Activated gamma-delta T cell (primary cell): ENCODE results near the gene CMTR2.
A peak's percentile ranks its signal among the peaks of the same experiment; 100 is the strongest.
"Not testable (repeated sequence)": the region's sequence is repeated elsewhere in the genome, so short reads cannot be mapped to it uniquely, and the experiment has no call there.

Experiments
- DNase-seq: peaks from one replicate; lab custom pipeline; 2025; lab: John Stamatoyannopoulos, UW
- total RNA-seq, 2 donors: gene quantifications; one replicate each; lab custom pipeline; 2026; lab: John Stamatoyannopoulos, UW

The CMTR2 gene, protein sequence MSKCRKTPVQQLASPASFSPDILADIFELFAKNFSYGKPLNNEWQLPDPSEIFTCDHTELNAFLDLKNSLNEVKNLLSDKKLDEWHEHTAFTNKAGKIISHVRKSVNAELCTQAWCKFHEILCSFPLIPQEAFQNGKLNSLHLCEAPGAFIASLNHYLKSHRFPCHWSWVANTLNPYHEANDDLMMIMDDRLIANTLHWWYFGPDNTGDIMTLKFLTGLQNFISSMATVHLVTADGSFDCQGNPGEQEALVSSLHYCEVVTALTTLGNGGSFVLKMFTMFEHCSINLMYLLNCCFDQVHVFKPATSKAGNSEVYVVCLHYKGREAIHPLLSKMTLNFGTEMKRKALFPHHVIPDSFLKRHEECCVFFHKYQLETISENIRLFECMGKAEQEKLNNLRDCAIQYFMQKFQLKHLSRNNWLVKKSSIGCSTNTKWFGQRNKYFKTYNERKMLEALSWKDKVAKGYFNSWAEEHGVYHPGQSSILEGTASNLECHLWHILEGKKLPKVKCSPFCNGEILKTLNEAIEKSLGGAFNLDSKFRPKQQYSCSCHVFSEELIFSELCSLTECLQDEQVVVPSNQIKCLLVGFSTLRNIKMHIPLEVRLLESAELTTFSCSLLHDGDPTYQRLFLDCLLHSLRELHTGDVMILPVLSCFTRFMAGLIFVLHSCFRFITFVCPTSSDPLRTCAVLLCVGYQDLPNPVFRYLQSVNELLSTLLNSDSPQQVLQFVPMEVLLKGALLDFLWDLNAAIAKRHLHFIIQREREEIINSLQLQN
- total RNA-seq, result 67.3 to 67.6 reads per million in 2 donors

DNA sequence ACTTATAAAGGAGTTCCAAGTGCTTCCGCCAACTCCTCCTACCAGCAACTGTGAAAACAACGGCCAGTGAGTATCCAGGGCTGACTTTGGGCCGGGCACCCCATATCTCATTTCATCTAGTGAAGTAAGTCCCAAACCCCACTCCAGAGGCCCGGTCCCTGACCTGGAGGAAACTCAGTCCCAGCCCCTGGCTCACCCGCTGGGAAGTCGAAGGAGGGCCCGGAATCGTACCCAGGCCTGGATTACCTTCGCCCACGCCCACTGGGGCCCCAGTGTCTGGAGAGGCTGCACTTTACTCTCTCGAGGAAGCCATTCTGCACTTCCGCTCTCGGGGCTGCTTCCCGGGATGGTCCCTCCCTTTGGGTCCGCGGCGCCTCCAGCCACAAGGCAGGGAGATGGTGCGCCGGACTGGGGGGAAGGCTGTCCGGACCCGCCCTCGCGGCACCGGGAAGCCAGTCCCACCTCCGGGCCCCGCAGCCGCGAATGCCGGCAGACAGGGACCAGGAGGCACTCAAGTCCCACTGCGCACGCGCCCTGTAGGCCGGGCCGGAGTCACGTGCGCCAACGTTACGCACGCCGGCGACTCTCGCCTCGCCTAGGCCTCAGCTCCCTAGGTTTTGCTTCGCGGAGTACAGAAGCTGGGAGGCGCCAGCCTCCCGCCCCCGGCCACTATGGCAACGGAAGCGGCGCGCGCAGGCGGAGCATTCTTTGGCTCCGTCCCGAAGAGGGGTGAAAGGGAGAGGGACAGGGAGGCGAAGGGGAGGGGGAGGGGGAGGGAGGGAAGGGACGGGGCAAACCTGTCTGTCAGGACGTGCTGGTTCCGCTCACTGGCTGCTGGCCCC, at the start of gene CMTR2:
Gene CMTR2 (minus strand): TSS at position 513 of the 842 bp plus-strand sequence. CDS start 3,482 bp downstream, outside the sequence.
- DNase-seq, result peak; percentile 78

DNA sequence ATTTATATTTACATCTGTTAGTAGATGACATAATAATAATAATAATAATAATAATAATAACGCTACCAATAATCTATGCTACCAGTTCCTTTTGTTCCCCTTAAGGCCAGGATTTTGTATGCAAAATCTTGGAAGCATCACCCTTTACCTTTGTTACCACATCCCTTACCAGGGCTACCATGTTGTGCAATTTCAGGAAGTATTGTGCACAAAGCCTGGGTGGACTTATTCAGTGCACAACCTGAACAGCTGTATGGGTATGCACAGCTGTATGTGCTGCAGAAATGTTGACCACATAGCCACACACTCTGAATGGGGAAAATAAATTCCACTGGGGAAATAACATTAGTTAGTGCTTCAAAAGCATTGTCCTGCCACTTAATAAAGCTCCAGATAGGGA, 49.4 kb upstream of the CMTR2 start:
- DNase-seq, result no peak

DNA sequence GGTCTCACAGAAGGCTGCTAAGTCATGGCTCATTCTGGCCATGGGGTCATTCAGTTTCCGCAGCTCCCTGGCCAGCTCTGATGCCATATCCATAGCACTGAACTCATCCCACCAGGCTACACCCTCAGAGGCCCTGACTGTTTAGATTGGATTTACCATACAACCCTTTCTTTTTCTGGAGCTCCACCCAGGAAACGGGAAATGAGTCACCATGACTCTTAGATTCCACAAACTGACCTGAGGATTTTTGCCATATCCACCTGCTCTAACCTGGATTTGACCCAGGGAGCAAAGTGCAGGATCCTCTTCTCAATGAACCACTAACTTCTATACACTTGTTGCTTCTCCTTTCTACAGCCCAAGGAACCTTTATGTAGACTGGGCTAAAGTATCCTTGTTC, 49.0 kb upstream of the CMTR2 start:
- DNase-seq, result no peak

DNA sequence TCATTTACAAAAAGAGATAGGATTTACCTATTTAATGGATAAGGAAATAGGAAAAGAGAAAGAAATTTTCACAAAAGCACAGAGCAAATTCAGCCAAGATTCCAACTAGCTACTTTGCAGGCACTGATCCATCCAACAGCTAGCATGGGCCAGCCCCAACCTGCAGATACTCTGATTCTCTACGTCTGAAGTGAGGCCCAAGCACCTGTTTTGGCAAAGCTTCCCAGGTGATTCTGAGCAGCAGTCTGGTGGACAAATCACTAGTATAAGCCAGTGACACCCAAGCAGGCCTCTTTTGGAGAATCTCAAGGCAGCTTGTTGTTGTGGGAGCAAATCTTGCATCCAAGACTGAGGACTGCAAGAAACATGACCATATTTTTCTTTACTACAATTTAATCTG, 48.4 kb upstream of the CMTR2 start:
- no peak for DNase-seq

DNA sequence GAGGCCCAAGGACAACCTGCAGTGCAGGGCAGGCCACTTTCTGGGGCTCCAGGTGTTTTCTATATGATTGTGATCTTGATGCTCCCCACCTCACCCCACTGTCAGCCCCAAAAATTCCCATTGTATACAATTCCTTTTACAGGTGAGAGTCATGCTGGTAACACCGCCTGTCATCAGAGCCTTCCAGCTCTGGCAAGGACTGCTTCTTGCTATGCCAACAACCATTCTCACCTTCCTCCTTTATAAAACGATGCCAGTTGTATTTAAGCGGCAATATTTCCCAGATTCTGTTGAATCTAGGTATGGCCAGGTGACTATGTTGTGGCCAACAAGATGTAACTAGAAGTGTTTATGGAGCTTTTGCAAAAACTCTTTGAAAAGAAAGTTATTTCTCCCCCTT, 38.9 kb upstream of the CMTR2 start:
- no peak for DNase-seq

DNA sequence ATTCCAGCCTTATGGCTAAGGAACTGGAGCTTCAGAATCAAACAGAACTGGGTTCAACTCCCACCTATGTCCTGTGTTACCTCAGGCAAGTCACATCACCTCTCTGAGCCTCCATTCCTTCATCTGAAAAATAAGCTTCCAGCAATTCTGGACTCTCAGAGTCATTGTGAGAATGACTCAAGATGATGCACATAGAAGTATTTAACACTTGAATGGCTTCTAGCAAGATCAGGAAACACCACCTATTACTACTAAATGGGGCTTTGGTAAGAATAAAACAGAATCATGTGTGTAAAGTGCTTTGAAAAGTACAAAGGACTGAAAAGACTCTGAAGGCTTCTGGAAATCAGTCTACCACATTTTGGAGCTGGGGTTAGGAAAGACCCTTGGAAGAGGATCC, 38.5 kb upstream of the CMTR2 start:
- DNase-seq, result no peak

DNA sequence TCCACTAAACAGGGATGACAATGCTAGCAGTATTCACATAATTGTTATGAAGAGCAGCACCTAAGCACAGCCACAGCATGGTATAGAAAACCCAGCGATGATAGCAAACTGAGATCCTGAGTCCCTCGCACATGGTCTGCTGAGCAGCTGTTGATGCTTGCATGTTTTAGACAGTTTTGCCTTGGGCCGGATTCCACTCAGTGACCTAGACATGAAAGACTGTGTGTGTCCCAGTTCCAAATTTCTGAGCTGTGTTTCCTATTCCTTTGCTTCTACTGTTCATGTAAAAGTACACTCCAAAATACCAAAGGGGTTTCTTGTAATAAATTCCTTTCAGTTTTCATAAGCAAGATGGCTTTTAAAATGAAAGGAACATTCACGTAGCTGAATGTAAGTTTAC, 30.8 kb upstream of the CMTR2 start:
- no peak for DNase-seq

DNA sequence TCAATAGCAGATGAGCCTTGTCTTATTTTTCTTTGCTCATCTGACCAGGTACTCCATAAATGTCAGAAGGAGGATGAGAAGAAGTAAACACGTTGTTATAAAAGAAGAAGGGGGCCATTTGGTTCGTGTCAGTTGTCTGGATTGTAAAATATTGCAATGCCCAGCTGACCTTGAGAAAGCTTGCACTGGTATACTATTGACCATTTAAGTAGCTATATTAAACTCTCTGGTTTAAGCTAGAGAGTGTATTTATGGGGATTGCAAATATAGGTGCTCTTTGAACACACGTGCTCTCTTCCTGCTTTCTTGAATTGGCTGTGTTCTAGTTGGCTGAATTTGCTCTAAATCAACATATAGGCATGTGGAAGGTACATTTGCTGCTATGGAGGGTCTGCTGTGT, 26.1 kb upstream of the CMTR2 start:
- DNase-seq, result no peak

DNA sequence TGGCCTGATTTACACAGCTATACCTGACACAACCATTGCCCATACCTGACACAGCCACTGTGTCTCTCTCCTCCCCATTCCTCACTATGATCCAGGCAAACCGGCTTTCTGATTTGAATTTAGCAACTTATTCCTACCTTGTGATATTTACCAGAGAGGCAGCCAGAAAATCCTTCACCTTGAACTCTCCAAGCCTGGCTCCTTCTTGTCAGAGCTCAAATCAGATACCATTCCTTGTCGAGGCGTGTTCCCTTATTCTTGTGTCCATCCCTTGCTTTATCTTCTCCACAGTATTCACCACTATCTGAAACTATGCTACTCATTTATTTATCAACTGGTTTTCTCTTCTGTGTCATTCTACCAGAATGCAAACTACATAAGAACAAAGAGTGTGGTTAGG, 24.4 kb upstream of the CMTR2 start:
- DNase-seq, result not testable (repeated sequence)

DNA sequence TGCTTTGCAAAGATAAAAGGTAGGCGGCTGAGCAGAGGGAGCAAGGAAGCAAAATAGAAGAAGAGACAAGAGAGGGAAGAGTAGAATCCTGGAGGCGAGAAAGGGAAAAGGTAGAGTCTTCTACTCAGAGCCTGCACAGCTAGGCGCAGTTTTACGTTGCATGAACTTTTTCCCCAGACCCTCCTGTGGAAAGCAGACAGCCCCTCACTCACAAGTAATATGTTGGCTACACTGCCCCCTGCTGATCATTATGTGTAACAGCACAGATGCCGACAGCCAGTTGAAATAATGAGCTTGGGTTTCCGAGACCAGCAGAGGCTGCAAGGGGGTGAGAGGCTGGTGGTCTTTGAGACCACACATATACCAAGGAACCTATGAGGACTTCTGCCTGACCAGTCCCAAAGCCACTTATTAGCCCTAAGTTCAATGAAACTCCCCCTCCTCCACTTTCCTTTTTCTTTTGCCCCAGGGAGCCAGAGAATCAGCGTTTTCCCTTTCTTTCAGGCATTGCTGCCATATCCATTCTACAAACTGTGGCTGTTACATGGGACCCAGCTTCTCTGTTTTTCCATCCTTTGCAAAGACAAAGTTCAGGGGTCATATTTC, 22.5 kb upstream of the CMTR2 start:
- DNase-seq, result no peak

DNA sequence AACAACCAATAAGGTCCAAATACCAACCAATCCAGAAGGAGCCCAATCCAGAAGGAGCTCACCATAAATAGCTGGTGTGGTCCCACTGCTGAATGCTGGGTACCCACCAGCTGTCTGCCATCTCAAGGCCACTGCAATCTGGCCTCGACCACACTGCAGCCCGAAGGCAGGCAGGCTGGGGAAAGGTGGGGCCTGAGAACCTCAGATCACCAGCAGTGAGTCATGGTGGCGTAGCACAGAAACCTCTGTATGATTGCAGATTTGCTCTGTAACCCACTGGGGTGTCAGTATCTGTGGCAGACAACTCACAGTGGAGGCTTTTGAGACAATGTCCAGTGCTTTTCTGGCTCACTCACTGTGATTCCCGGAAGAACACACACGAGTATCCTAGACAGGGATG, 14.7 kb upstream of the CMTR2 start:
- DNase-seq, result no peak

DNA sequence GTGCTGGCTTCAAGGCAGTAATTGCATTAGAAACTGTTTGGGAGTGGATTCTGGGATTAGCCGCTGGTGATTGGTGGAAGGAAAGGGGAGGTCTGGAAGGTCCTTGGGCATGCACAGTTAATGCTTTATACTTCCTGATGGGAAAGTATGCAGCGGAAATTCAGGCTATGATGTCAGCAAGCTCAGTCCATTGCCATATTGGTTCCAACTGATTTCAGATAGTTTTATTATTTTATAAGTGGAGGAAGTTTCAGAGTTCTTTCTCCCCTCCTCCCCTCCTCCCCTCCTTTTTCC, 8.1 kb upstream of the CMTR2 start:
- DNase-seq, result no peak

DNA sequence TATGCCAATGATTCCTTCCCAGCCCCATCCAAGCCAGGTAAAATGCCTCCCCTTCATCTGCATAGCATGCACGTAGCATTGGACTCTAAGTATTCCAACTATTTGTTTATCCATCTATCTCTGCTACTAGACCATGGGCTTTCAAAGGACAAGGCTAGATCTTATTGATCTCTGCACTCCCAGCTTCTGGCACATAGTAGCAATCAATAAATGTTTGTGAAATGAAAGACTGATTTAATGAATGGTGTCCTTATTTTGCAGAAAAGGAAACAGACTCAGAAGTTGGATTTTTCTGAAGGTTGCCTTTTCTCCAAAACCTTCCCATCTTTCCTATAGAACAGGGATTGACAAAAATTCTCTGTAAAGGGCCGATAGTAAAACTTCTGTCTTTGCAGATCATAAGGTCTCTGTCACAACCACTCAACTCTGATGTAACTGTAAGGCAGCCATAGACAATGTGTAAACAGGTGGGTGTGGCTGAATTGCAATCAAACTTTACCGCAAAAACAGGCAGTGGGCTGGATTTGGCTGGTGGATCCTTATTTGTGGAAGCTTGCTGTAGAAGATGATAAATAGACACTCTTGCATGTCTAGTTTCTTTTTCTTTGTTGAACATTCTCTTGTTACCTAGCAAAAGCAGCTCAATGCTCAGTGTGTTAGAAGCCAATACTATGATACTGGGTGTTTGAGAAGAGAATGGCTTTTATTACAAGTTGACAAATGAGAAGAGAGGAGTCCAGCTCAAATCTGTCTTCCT, 7.6 kb upstream of the CMTR2 start:
- no peak for DNase-seq

DNA sequence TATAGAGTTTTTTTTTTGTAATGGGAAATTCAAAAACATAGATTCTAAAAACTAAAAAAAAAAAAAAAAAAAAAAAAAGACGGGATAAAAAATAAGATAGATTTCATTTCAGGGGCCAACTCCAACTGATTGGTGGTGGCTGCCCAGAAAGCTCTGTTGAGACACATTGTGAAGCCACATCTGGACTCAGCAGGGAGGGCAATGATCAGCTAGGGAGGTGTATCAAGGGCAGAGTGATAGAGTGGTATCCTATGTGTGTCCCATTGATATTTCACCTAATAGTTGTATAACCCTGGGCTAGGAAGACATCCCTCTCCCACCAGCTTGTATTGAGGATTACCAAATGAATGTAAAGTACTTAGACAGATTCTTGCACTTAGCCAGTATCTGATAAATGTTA, 6.7 kb upstream of the CMTR2 start:
- DNase-seq, result no peak

DNA sequence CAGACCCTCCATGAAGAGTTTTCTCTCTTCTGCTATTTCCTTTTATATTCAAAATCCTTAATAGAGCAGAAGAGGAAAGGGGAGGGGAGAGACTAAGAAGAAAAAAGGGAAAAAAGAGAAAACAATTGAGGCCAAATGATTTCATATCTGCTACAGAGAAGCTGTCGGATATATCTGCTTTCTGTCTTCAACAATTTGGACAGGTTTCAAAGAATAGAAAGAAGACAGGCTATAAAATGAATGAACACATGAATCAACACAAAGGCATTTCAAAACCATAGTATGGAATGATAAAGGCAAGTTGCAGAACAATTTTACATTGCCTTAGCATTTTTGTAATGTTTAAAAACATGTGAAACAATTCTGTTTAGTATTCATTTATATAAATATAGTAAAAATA, 4.7 kb upstream of the CMTR2 start:
- no peak for DNase-seq

DNA sequence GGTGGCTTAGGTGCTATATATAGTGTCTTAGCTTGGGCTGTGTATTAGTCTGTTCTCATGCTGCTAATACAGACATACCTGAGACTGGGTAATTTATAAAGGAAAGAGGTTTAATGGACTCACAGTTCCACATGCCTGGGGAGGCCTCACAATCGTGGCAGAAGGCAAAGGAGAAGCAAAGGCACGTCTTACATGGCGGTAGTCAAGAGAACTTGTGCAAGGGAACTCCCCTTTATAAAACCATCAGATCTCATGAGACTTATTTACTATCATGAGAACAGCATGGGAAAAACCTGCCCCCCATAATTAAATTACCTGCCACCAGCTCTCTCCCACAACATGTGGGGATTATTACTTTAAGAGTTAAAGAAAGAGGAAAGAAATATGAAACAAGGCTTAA, 2.9 kb upstream of the CMTR2 start:
- not testable (repeated sequence) for DNase-seq

DNA sequence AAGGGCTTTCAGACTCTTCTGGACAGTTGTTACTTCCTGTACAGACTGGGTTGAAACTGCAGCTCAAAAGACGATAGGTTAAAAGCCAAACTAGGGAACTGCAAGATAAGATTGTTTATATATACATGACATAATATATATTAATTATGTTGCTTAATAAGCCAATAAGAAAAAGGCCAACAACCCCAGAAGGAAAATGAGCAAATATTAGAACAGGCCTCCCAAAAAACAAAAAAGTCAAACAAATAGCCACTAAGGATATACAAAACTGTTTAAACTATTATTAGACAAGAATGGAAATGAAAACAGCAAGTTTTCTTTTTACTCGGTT, 495 bp upstream of the CMTR2 start:
- DNase-seq, result no peak

DNA sequence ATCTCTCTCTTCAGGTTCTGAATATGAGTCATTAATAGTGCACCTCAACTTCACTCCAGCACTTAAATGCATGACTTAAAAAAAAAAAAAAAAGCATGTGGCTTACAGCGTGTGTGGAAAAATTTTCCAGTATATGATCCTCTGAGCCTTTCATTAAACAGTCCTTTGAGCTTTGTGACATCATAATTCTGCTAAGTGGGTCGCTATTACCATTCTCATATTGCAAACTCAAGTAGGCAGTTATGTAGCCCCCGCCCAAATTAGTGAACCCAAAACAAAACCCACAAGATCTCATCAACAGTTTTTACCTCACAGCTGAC, 672 bp downstream of the CMTR2 start:
- DNase-seq, result no peak

DNA sequence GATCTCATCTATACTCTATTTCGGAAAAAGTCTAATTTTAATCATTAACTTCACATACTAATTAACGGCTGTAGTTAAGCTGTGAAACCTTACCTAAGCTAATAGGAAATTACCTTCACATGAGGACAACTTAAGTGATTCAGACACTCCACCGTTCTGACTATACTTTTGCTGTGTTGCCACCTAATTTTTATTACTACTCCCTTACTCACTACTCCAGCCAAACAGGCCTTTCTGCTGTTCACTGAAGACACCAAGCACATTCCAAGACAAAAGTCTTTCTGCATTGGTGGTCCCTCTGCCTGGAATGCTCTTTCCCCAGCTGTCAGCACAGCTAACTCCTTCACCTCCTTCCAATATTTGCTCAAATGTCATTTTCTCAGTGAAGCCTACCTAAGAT, 1.3 kb downstream of the CMTR2 start:
- DNase-seq, result no peak

DNA sequence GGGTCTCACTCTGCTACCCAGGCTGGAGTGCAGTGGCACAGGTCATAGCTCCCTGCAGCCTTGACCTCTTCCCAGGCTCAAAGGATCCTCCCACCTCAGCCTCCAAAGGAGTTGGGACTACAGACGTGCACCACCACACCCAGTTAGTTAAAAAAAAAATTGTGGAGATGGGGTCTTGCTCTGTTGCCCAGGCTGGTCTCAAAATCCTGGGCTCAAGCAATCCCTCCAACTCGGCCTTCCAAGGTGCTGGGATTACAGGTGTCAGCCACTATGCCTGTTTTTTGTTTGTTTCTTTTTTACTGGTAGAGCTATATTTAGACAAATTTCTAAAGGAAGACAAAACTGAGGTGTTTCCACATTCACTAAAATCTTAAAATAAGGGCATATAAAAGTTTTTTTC, 1.7 kb downstream of the CMTR2 start:
- no peak for DNase-seq

DNA sequence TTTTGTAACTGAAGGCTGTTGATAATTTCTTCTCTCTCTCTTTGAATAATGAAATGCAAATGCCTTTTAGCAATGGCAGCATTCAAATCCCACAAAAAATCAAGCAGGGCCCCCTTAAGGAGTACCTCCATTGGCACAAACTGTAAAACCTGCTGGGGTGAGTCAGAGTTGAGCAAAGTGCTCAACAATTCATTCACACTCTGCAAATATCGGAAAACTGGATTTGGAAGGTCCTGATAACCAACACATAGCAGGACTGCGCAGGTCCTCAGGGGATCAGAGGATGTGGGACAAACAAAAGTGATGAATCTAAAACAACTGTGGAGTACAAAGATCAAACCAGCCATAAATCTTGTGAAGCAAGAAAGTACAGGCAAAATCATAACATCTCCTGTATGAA, 5.6 kb downstream of the CMTR2 start:
- DNase-seq, result no peak

DNA sequence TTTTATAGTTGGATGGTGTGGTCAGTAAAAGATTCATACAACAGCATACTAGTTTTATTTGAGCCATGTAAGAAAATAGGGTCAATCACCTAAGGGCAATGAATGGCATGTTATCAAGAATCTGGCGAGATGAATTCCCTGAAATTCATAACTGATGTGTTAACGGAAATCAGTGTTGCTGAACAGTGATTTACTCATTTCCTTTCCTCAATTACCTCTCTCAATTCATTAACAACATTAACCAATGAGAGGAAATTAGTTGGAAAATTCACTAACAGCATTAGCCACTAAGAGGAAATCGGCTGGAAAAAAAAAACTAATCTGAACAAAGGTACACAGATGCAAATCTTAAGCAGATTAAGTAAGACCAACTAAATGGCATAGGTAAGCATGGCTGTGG, 6.3 kb downstream of the CMTR2 start:
- no peak for DNase-seq
